Measurements from ENCODE around the gene IL18BP.

- TF ChIP-seq EZH2 (IDR thresholded peaks at IDR 0.05; ENCODE audit: low read length, missing control alignments) (no peak), CTCF (conservative IDR thresholded peaks at IDR 0.05 in 1 of 2, IDR thresholded peaks at IDR 0.05 in 1 of 2; ENCODE audit: low read depth in 1 of 2, low read length in 2 of 2) (no peak)
These were observed 6.9 kb downstream of the IL18BP start for GRCh38 chr11:72005347-72006260.
